Right lobe of liver (tissue), 6 donors: ENCODE results near the gene MEOX1. TPM values are rescaled to one million over a fixed set of nuclear protein-coding genes. Genes with fewer than 3 reads are reported as not detected.

Source experiments
- ATAC-seq, 4 donors: fragments of 200-7000 bp; cut with Tn5 transposase; one replicate each; pipeline ENCODE4 v1.9.1; 2020; ENCODE audit warnings: mild to moderate bottlenecking in 4 of 4, moderate library complexity in 4 of 4
- DNase-seq, 3 donors: peaks; one replicate each; pipeline ENCODE4 v3.0.0-alpha.2; 2020
- H3K27ac ChIP-seq, 3 donors: fragments of 200-600 bp; one replicate each; pipeline ENCODE4 v1.8.0; 2022
- H3K27me3 ChIP-seq, 2 donors: fragments of 200-600 bp; one replicate each; pipeline ENCODE4 v1.8.0; 2022
- H3K36me3 ChIP-seq, 4 donors: fragments of 200-600 bp; sonication (generic) in 1 of 4; one replicate each; pipeline versions ENCODE4 v1.5.1 to v1.8.0; 2017 to 2022; ENCODE audit warnings: control low read depth in 1 of 4
- H3K4me1 ChIP-seq, 4 donors: fragments of 200-600 bp; sonication (generic) in 1 of 4; one replicate each; pipeline versions ENCODE4 v1.5.1 to v1.8.0; 2017 to 2022; ENCODE audit warnings: control low read depth in 1 of 4
- H3K4me3 ChIP-seq, 3 donors: fragments of 200-600 bp; one replicate each; pipeline ENCODE4 v1.8.0; 2022
- H3K9me3 ChIP-seq, 4 donors: fragments of 200-600 bp; sonication (generic) in 1 of 4; one replicate each; pipeline versions ENCODE4 v1.5.1 to v1.8.0; 2017 to 2022; ENCODE audit warnings: control low read depth in 1 of 4
- POLR2A ChIP-seq: fragments of 450-650 bp; IDR thresholded peaks from one replicate; pipeline ENCODE4 v1.6.1; 2017; ENCODE audit warnings: antibody characterized with exemption, mild to moderate bottlenecking
- WGBS: methylation state at CpG from one replicate; pipeline ENCODE4 v1.1.6; 2018; ENCODE audit warnings: low coverage, low lambda C conversion rate; ENCODE audit not compliant: insufficient coverage; ENCODE audit errors: missing lambda C conversion rate; 5-methylcytosine and 5-hydroxymethylcytosine counted together
- intact Hi-C, 2 donors: fragments of 100-400 bp; cut with DNase I; formaldehyde crosslinking; loops; one replicate each; pipeline versions ENCODE4 v1.11.2 to v1.14.1; 2022
- total RNA-seq, 6 experiments: library from RNA; depleted of rRNA in 2 of 6; stranded (reverse); fragments of >200 nt in 2 of 6; fragmentation: NEBNext Ultra II Directional in 3 of 6; extraction: Animal tissue kit (Norgen Biotek cat#: 25700) in 3 of 6; gene quantifications; one replicate each; pipeline versions ENCODE4 v1.1.0 to v1.2.4, GENCODE V29; 2016 to 2023
- TF ChIP-seq, protein P1 (sequence below), 4 donors: fragments of 200-600 bp in 3 of 4; fragments of 450-650 bp in 1 of 4; IDR thresholded peaks; one replicate each; pipeline versions ENCODE4 v1.5.1 to v1.8.0; 2016 to 2022; ENCODE audit warnings: antibody characterized with exemption in 4 of 4, mild to moderate bottlenecking in 2 of 4
- donor health status: DM: no; HTN: yes; CAD: no.
- donor health status: DM: no; HTN: no; CAD: no.
- donor health status: DM: no; HTN: no; CAD: no.
- donor health status: DM: no; HTN: yes; CAD: no.
- donor health status: DM: no; HTN: yes; CAD: no.

The MEOX1 gene
- total RNA-seq, 6 experiments from 2014 or later, result 0.11 TPM; not detected in 5

DNA sequence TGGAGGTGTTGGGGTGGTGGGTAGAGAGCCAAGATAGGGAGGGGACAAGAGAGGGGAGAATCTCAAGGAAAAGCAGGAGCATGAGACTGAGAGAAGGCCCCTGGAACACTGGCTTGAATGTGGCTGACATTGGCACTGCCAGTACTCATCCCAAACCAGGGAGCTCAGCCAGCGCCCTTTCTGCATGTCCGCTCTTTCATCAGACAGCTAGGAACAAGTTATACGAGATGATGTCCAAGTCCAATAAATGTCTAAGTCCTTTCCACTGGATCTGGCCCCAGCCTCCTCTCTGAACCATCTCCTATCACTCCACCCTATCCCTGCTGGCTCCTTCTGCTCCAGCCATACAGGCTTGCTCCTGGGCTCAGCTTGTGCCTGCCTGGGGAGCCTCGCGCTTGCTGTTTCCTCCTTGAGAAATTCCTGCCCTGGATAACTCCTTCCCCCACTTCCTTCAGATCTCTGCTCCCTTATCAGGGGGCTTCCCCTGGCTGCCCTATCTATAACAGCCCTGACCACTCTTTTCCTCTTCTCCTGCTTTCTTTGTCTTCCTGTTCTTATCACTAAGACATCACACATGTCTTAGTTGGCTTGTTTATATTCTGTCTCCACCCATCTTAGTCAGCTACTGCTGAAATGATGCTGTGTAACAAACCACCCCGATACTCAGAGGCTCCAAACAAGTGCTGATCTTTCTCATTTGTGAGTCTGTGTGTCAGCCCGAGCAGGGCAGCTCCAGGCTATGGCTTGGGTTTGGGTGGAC is 37.1 kb upstream of the MEOX1 start:
- DNase-seq (no peak), ATAC-seq (peak; percentile 14 to 42 (median 28))
- no peaks in the 10 kb centered on the region for H3K27me3 ChIP-seq
- H3K4me3 ChIP-seq, result no peak overlapping the region
- no peaks in the 10 kb centered on the region for H3K9me3 ChIP-seq
- TF ChIP-seq POLR2A, result no peak
- TF ChIP-seq, protein P1, sequence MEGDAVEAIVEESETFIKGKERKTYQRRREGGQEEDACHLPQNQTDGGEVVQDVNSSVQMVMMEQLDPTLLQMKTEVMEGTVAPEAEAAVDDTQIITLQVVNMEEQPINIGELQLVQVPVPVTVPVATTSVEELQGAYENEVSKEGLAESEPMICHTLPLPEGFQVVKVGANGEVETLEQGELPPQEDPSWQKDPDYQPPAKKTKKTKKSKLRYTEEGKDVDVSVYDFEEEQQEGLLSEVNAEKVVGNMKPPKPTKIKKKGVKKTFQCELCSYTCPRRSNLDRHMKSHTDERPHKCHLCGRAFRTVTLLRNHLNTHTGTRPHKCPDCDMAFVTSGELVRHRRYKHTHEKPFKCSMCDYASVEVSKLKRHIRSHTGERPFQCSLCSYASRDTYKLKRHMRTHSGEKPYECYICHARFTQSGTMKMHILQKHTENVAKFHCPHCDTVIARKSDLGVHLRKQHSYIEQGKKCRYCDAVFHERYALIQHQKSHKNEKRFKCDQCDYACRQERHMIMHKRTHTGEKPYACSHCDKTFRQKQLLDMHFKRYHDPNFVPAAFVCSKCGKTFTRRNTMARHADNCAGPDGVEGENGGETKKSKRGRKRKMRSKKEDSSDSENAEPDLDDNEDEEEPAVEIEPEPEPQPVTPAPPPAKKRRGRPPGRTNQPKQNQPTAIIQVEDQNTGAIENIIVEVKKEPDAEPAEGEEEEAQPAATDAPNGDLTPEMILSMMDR (IDR thresholded peaks at IDR 0.05), result no peak
- no peaks in the 10 kb centered on the region for H3K4me1 ChIP-seq
- no peaks in the 10 kb centered on the region for H3K36me3 ChIP-seq
- H3K27ac ChIP-seq, result no peak overlapping the region
- WGBS, result 4% methylated on average over 4 of the region's 7 CpGs
- intact Hi-C loops, result loop anchor here in 1 of 2 donors (10.0 kb wide), 1 partner anchor 146 kb away; the partner anchor contains the start of gene CD300LG

GRCh38 chr17:43697937-43698336 is 36.2 kb upstream of the MEOX1 start:
- DNase-seq (no peak), ATAC-seq (no peak)
- intact Hi-C loops, result loop anchor here (2.0 to 10.0 kb wide), 2 partner anchors 61 to 147 kb away; partner anchors contain the start of genes CD300LG (in 1 of the 2) and SOST (in 1 of the 2)
- no peak overlapping the region for H3K27ac ChIP-seq
- H3K4me3 ChIP-seq, result no peak overlapping the region
- H3K36me3 ChIP-seq, result no peaks in the 10 kb centered on the region
- WGBS, result 55% methylated on average over 7 of the region's 10 CpGs
- TF ChIP-seq POLR2A, result no peak
- TF ChIP-seq, protein P1 (IDR thresholded peaks at IDR 0.05), result no peak
- no peaks in the 10 kb centered on the region for H3K9me3 ChIP-seq
- H3K27me3 ChIP-seq, result no peaks in the 10 kb centered on the region
- H3K4me1 ChIP-seq, result no peaks in the 10 kb centered on the region

GRCh38 chr17:43696891-43697290 is 35.2 kb upstream of the MEOX1 start:
- no peak for DNase-seq

DNA sequence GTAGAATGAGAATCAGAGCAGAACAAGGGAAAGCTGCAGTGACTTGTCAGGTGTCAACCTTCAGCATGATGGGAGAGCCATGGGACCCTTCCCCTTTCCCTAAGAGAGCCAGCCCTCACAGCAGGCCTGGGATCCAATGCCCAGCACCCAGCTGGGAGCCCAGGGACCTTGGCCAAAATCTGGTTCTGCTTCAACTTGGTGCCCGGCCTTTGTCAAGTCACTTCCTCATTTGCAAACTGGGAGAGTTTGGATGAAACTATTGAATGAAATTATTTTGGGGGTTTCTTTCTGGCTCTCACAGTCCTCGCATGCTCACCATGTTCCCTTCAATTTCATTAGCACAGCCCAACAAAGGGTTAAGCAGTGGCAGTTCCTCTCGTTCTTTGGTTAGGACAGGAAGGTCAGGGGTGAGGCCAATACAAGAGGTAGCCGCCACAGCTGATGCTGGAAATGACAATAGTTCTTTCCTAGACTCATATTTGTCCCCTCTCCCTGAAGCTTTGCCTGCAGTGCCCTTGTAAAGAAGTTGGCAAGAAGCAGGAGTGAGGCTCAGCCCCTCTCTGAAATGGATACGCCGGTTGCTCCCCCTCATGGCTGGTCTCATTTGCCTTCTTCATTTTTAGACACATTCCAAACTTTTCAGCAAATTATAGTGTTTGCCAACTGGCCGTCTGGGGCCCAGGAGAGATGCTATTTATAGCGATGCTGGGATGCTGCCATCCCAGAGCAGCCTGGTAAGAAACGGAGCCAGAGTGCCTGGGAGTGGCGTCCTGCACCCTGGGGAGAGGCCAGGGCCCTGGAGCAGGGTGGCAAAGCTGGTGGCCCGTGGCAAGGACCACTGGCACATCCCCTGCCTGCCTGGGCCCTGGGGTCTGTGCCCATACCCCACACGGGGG is 34.5 kb upstream of the MEOX1 start:
- no peak for TF ChIP-seq POLR2A
- TF ChIP-seq, protein P1 (IDR thresholded peaks at IDR 0.05), result no peak
- no peaks in the 10 kb centered on the region for H3K36me3 ChIP-seq
- no peaks in the 10 kb centered on the region for H3K4me1 ChIP-seq
- intact Hi-C loops, result loop anchor here (2.0 to 10.0 kb wide), 2 partner anchors 63 to 149 kb away; partner anchors contain the start of genes CD300LG (in 1 of the 2) and SOST (in 1 of the 2)
- H3K27ac ChIP-seq, result no peak overlapping the region
- peak in 1 of 4 donors; percentile 8 for ATAC-seq
- no peak overlapping the region for H3K4me3 ChIP-seq
- no peaks in the 10 kb centered on the region for H3K27me3 ChIP-seq
- WGBS, result 35% methylated on average over 10 of the region's 12 CpGs
- no peak for DNase-seq
- no peaks in the 10 kb centered on the region for H3K9me3 ChIP-seq

More at GRCh38 chr17:43696891-43697290, 35.2 kb upstream of the MEOX1 start:
- ATAC-seq, result no peak
- Histone ChIP-seq H3K4me1 (no peaks in the 10 kb centered on the region), H3K4me3 (no peak overlapping the region), H3K27ac (no peak overlapping the region), H3K9me3 (no peaks in the 10 kb centered on the region), H3K27me3 (no peaks in the 10 kb centered on the region), H3K36me3 (no peaks in the 10 kb centered on the region)
- WGBS, result 40% methylated on average over 1 of the region's 2 CpGs
- TF ChIP-seq POLR2A, result no peak
- TF ChIP-seq, protein P1 (IDR thresholded peaks at IDR 0.05), result no peak
- intact Hi-C loops, result loop anchor here (2.0 to 10.0 kb wide), 2 partner anchors 62 to 148 kb away; partner anchors contain the start of genes CD300LG (in 1 of the 2) and SOST (in 1 of the 2)
